Right renal cortex interstitium (tissue), 3 donors: ENCODE results near the gene NEURL2. TPM values are rescaled to one million over a fixed set of nuclear protein-coding genes. Genes with fewer than 3 reads are reported as not detected.

Experiments
- DNase-seq, 3 donors: peaks; one replicate each; pipeline ENCODE4 v3.0.0-alpha.2; 2013; ENCODE audit warnings: low read depth in 3 of 3, low spot score in 2 of 3
- polyA plus RNA-seq, 3 donors: library from polyadenylated mRNA; unstranded; fragments of 120-200 nt; gene quantifications; one replicate each; pipeline ENCODE4 v1.2.1, GENCODE V29; 2013; ENCODE audit not compliant: insufficient read length in 3 of 3

The NEURL2 gene
- polyA plus RNA-seq, 3 donors = 4.3 to 6.0 (median 5.5) TPM

GRCh38 chr20:45850238-45850637 is 40.8 kb downstream of the NEURL2 start:
- DNase-seq = no peak

- no peak for DNase-seq
Observed at GRCh38 chr20:45848969-45849582, 41.9 kb downstream of the NEURL2 start.

- DNase-seq = no peak
Observed at GRCh38 chr20:45848421-45848820, 42.6 kb downstream of the NEURL2 start.

- no peak for DNase-seq
Observed at GRCh38 chr20:45845452-45845851, 45.6 kb downstream of the NEURL2 start.

- no peak for DNase-seq
Observed at GRCh38 chr20:45843506-45843905, 47.5 kb downstream of the NEURL2 start.

- DNase-seq = no peak
Observed at GRCh38 chr20:45842169-45842812, 48.7 kb downstream of the NEURL2 start.

GRCh38 chr20:45841407-45842129 is 49.4 kb downstream of the NEURL2 start:
- no peak for DNase-seq

- no peak for DNase-seq
Observed at GRCh38 chr20:45840700-45841198, 50.3 kb downstream of the NEURL2 start.

Other genes with a start within 250 kb of the NEURL2 start
- not detected for gene WFDC11, start 221.0 kb downstream of the NEURL2 start, polyA plus RNA-seq
- gene WFDC13, start 189.2 kb downstream of the NEURL2 start, polyA plus RNA-seq = not detected
- gene WFDC10B, start 186.2 kb downstream of the NEURL2 start, polyA plus RNA-seq = not detected
- not detected for gene SPINT4, start 168.9 kb downstream of the NEURL2 start, polyA plus RNA-seq
- 1 to 10 TPM; 1.4 to 2.0 (median 1.9) TPM for gene WFDC3, start 99.3 kb downstream of the NEURL2 start, polyA plus RNA-seq
- gene DNTTIP1, start 99.3 kb downstream of the NEURL2 start, polyA plus RNA-seq = 10 to 100 TPM; 35.2 to 39.0 (median 35.6) TPM
- gene UBE2C, start 78.6 kb downstream of the NEURL2 start, polyA plus RNA-seq = 10 to 100 TPM; 62.5 to 67.2 (median 66.1) TPM
- under 1 TPM in 2 of 3 donors, not detected in 1; 0.40 to 0.68 TPM for gene TNNC2, start 63.9 kb downstream of the NEURL2 start, polyA plus RNA-seq
- gene SNX21, start 57.4 kb downstream of the NEURL2 start, polyA plus RNA-seq = 10 to 100 TPM in 2 of 3 donors, 1 to 10 TPM in 1; 9.8 to 10.9 (median 10.3) TPM
- gene ACOT8, start 33.8 kb downstream of the NEURL2 start, polyA plus RNA-seq = 10 to 100 TPM; 18.7 to 23.7 (median 20.9) TPM
- 1 to 10 TPM; 5.3 to 5.8 (median 5.6) TPM for gene ZSWIM3, start 33.6 kb downstream of the NEURL2 start, polyA plus RNA-seq
- gene ZSWIM1, start 10.0 kb downstream of the NEURL2 start, polyA plus RNA-seq = 10 to 100 TPM; 13.4 to 16.0 (median 14.8) TPM
- gene SPATA25, start 3.6 kb downstream of the NEURL2 start, polyA plus RNA-seq = 1 to 10 TPM; 2.0 to 3.2 (median 3.0) TPM
- gene CTSA, start 127 bp upstream of the NEURL2 start, polyA plus RNA-seq = 100 to 1,000 TPM; 116 to 134 (median 118) TPM
- 100 to 1,000 TPM; 129 to 133 (median 131) TPM for gene PLTP, start 20.9 kb upstream of the NEURL2 start, polyA plus RNA-seq
- gene PCIF1, start 43.5 kb upstream of the NEURL2 start, polyA plus RNA-seq = 10 to 100 TPM; 41.3 to 47.1 (median 45.2) TPM
- gene ZNF335, start 81.0 kb upstream of the NEURL2 start, polyA plus RNA-seq = 10 to 100 TPM; 10.2 to 10.9 (median 10.5) TPM
- under 1 TPM; 0.31 to 0.57 (median 0.54) TPM for gene MMP9, start 117.7 kb upstream of the NEURL2 start, polyA plus RNA-seq
- 1 to 10 TPM; 1.0 to 1.8 (median 1.2) TPM for gene SLC12A5, start 138.0 kb upstream of the NEURL2 start, polyA plus RNA-seq
- 10 to 100 TPM; 55.1 to 57.7 (median 57.0) TPM for gene NCOA5, start 198.8 kb upstream of the NEURL2 start, polyA plus RNA-seq
- 1 to 10 TPM; 5.8 to 6.5 (median 5.9) TPM for gene CD40, start 227.1 kb upstream of the NEURL2 start, polyA plus RNA-seq